Bronchial epithelial cell (primary cell): ENCODE measurements around the gene MYO7A. TPM values are rescaled to one million over a fixed set of nuclear protein-coding genes. Genes with fewer than 3 reads are reported as not detected.

Experiments used
- DNase-seq: peaks from one replicate; pipeline ENCODE4 v3.0.0-alpha.2; 2010; ENCODE audit warnings: low read depth
- FAIRE-seq: peaks from 2 replicates; lab custom pipeline; 2011; peaks lifted over from hg19 to GRCh38; lab: Jason Lieb, UNC
- H3K27me3 ChIP-seq: 2 replicates; pipeline ENCODE4 v1.5.1; 2011; ENCODE audit warnings: low read length; ENCODE audit not compliant: control insufficient read depth, insufficient read depth
- H3K36me3 ChIP-seq: 2 replicates; pipeline ENCODE4 v1.5.1; 2011; ENCODE audit warnings: low read length; ENCODE audit not compliant: control insufficient read depth, insufficient read depth
- H3K4me3 ChIP-seq: 2 replicates; pipeline ENCODE4 v1.5.1; 2011; ENCODE audit warnings: mild to moderate bottlenecking, low read depth, low read length, control low read depth
- total RNA-seq: library from RNA; depleted of rRNA; stranded (reverse); fragments of >200 nt; gene quantifications from 2 replicates; pipeline ENCODE4 v1.2.1, GENCODE V29; 2014
- TF ChIP-seq, protein P1 (sequence below): IDR thresholded peaks from 2 replicates; pipeline ENCODE4 v1.5.1; 2011; ENCODE audit warnings: mild to moderate bottlenecking, moderate library complexity, low read length, control low read depth, inconsistent platforms; ENCODE audit not compliant: insufficient read depth, severe bottlenecking

The MYO7A gene
- total RNA-seq, 1 donor from 2014 or later, result under 0.01 TPM

DNA sequence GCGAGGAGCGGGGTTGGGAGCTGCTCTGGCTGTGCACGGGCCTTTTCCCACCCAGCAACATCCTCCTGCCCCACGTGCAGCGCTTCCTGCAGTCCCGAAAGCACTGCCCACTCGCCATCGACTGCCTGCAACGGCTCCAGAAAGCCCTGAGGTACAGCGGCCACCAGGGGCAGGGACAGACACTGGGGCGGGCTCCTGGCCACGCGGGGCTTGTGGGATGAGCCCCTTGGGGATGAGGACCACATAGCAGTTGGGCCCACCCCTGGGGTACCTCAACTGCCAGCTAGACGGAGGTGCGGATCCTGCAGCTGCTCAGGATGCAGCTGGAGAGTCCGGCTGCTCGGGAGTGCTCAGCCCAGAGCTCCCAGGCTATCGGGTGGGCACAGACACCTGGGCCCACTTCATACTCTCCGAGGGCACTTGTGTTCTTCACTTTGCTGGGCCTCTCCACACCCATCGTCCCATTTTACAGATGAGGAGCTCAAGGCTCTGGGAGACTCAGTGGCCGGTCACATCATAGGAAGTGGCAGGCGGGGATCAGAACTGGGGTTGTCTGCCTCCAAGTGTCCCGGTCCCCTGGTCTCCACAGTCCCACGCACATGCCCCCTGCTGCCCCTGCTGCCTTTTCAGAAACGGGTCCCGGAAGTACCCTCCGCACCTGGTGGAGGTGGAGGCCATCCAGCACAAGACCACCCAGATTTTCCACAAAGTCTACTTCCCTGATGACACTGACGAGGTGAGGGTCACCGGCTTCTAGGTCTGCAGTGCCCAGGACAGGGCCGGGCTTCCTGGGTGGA is 77.6 kb downstream of the MYO7A start:
- FAIRE-seq (no peak), DNase-seq (no peak)
- TF ChIP-seq, protein P1, sequence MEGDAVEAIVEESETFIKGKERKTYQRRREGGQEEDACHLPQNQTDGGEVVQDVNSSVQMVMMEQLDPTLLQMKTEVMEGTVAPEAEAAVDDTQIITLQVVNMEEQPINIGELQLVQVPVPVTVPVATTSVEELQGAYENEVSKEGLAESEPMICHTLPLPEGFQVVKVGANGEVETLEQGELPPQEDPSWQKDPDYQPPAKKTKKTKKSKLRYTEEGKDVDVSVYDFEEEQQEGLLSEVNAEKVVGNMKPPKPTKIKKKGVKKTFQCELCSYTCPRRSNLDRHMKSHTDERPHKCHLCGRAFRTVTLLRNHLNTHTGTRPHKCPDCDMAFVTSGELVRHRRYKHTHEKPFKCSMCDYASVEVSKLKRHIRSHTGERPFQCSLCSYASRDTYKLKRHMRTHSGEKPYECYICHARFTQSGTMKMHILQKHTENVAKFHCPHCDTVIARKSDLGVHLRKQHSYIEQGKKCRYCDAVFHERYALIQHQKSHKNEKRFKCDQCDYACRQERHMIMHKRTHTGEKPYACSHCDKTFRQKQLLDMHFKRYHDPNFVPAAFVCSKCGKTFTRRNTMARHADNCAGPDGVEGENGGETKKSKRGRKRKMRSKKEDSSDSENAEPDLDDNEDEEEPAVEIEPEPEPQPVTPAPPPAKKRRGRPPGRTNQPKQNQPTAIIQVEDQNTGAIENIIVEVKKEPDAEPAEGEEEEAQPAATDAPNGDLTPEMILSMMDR, result no peak
- Histone ChIP-seq H3K36me3 (no peaks in the 10 kb centered on the region), H3K4me3 (no peak overlapping the region), H3K27me3 (no peaks in the 10 kb centered on the region)

DNA sequence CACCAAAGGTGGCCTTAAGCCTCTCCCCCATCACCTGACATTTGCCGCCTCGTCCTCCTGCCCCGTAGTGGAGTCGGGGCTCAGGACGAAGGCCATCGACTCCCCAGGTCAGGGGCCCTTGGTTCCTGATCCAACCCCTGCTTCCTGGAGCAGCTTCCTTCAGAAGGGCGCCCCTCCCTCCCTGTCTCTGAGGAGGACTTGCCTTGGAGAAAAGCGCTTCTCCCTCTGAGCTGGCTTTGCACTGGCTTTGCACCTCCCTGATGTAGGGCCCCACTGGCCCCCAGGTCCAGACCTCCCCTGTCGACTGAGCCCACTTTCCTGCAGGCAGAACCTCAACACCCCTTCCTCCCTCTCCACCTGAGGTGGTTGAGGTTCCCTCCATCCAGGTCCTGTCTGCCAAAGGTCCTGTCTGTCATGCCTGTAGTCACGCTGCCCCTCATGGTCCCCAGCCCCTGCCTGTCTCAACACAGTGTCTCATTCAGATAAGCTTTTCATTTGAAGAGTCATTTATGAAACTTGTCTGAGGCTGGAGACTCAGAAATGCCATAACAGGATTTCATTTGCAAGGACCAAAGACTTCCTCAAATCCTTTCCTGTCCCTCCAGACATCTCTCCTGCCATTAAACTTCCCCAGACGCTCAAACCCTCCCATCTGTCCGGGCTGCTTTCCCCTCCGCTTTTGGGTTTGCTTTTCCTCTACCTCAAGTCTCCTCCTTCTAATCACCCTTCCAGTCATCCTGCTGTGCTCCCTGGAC is 78.4 kb downstream of the MYO7A start:
- no peak overlapping the region for H3K4me3 ChIP-seq
- no peaks in the 10 kb centered on the region for H3K36me3 ChIP-seq
- DNase-seq, result no peak
- no peak for FAIRE-seq
- TF ChIP-seq, protein P1, result no peak
- no peaks in the 10 kb centered on the region for H3K27me3 ChIP-seq

DNA sequence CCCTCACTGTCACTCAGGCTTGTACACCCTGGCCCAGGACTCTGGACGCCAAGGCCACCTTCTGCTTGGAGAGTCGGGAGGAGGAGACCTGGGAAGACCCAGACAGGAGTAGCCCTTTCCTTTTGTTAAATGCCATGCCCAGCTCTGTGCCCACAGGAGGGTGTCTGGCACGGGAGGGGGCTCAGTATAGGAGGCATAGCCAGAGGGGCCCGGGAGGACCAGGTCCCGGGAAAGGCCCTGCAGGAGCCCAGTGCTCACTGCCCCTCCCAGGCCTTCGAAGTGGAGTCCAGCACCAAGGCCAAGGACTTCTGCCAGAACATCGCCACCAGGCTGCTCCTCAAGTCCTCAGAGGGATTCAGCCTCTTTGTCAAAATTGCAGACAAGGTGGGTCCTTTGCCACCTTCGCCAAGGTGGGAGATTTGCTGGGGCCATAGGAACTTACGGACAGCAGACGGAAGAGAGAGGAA is 79.0 kb downstream of the MYO7A start:
- TF ChIP-seq, protein P1, result no peak
- Histone ChIP-seq H3K36me3 (no peaks in the 10 kb centered on the region), H3K27me3 (no peaks in the 10 kb centered on the region), H3K4me3 (no peak overlapping the region)
- no peak for FAIRE-seq
- no peak for DNase-seq

DNA sequence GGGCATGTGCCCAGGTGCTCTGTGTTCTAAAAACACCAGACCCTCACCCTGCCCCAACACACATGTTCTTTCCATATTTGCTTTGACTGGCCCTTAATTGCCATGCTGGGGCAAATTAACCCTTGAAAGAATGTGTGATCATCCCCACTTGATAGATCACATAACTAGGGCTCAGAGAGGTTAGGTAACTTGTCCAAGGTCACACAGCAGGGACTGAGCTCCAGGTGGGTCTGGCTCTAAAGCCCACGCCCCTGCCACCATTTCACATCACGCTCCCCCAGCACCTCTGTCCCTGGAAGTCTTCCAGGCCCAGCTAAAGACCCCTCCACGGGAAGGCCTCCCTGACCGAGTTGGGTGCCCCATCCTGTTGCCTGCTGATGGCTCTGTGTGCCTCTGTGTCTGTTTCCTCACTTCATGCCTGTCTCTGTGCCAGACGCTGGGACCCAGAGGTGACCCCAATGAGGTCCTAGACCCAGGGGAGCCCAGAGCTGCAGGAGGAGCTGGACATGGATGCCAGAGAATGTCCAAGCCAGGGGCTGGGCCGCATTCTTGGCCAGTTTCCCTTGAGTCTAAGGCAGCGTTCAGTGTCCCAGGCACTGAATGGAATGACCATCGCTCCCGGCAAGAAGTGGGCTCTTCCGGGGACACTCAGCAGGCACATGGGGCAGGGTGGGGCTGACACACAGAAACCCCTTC is 79.7 kb downstream of the MYO7A start:
- TF ChIP-seq, protein P1, result no peak
- no peak for DNase-seq
- H3K36me3 ChIP-seq, result no peaks in the 10 kb centered on the region
- FAIRE-seq, result no peak
- no peaks in the 10 kb centered on the region for H3K27me3 ChIP-seq
- H3K4me3 ChIP-seq, result no peak overlapping the region

DNA sequence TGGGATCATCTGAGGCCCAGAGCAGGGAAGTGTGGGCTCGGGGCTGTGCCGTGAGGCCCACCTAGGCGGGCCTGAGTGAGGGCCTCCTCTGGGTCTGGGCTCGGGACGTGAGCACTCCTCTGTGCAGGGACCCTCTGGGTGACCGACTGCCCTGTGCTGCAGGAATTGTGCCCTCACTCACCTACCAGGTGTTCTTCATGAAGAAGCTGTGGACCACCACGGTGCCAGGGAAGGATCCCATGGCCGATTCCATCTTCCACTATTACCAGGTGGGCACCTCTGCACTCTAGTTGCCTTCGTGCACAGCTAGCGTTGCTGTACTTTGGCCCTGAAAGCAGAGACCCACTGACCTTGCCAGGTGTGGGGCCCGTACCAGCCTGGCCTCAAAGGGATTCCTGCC is 80.5 kb downstream of the MYO7A start:
- DNase-seq, result no peak
- TF ChIP-seq, protein P1, result no peak
- FAIRE-seq, result no peak
- no peak overlapping the region for H3K4me3 ChIP-seq
- no peaks in the 10 kb centered on the region for H3K36me3 ChIP-seq
- H3K27me3 ChIP-seq, result no peaks in the 10 kb centered on the region
